Stimulated activated CD8-positive, alpha-beta memory T cell treated with anti-CD3 and anti-CD28 coated beads, Interleukin-2, amount 100 ng/mL, for 1 hour (primary cell): ENCODE results near the gene CACNA1I.

ENCODE experiments used
- DNase-seq, 2 donors: peaks; one replicate each; pipeline ENCODE4 v3.0.0-alpha.2; 2020; ENCODE audit warnings: low read depth in 2 of 2

Gene CACNA1I

DNA sequence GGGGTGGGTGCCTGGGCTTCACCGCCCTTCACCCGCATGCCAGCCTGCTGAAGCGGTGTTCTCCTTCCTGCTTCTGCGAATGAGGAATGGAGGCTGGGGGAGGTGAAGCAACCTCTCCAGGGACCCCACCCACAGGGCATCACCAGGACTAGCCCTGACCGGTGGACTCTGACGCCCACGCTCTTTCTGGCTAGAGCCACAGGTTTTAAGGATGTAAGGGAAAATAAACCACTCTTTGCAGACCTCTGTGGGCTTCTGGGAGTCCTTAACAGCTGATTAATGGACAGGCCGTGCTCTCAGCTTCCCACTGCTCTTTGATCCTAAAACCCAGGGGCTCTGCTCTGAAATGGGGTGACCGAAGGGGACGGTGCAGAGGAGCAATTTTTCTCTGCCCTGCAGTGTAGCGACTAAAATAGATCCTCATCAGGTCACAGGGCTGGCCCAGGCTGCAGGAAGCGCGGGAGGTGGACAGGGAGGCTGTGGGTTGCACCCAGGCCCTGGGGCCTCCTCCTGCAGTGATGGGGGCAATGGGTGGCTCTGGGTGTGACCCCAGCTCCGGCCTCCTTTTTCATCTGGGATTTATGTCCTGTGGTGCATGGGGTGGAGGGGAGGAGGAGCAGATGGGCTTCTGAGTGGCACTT, 127.4 kb downstream of the CACNA1I start:
- no peak for DNase-seq

DNA sequence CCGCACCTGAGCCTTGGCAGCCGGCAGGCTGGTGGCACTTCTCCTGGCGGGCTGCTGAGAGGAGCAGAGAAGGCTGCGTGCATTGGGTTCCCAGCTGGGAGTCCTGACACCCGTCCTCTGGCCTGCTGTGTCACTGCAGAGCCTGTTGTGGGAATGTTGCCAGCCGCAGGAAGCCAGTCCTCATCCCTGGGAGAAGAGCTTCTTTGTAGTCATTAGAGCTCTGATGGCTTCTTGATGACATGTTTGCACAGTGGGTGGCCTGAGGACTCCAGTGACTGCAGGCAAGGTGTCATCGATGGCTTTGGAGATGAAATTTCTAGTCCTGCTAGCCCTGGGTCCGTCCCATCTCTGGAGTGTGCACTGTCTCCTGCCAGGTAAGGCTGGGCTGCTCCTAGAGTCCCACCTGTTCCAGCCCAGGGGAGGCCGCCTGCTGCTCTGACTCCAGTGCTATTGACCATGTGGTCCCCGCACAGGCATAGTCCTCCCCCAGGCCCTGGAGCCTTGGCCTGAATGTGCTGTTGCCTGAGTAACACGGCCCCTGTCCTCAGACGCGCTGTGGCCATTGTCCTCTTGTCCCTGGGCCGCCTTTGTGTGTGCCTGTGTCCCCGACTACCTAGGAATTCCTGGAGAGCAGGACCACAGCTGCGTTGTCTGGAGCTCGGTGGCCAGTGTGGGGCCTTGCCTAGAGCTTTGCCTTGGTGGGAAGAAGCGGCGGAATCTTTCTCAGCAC, 129.2 kb downstream of the CACNA1I start:
- DNase-seq = no peak

DNA sequence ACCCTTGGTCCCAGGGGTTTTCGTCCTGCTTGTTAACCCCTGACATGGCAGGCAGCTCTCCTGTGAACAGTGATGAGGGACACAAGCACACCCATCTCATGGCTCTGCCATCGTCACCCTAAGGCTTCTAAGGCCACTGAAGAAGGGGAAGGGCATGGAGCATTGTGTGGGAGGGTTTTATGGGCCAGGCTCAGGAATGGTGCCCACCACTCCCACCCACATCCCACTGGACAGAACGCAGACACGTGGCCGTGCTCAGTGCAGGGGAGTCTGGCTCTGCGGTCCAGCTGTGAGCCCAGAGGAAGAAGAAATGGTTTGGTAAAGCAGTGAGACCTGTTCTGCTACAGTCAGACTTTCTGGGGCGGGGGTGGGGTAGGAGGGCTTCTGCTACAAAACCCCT, 130.0 kb downstream of the CACNA1I start:
- no peak for DNase-seq

DNA sequence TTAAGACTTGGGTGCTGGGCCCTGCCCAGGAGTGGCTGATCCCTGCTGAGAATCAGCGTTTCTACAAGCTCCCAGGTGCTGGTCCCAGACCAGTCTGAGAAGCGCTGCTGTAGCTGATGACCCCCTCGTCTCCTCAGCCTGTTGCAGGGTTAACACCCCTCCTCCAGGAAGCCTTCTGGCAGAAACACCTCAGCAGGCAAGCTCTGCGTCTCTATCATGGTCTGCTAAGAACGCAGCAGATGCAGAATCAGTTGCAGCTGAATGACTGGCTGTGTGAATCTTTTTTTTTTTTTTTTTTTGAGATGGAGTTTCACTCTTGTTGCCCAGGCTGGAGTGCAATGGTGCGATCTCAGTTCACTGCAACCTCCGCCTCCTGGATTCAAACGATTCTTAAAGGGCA, 132.5 kb downstream of the CACNA1I start:
- no peak for DNase-seq

DNA sequence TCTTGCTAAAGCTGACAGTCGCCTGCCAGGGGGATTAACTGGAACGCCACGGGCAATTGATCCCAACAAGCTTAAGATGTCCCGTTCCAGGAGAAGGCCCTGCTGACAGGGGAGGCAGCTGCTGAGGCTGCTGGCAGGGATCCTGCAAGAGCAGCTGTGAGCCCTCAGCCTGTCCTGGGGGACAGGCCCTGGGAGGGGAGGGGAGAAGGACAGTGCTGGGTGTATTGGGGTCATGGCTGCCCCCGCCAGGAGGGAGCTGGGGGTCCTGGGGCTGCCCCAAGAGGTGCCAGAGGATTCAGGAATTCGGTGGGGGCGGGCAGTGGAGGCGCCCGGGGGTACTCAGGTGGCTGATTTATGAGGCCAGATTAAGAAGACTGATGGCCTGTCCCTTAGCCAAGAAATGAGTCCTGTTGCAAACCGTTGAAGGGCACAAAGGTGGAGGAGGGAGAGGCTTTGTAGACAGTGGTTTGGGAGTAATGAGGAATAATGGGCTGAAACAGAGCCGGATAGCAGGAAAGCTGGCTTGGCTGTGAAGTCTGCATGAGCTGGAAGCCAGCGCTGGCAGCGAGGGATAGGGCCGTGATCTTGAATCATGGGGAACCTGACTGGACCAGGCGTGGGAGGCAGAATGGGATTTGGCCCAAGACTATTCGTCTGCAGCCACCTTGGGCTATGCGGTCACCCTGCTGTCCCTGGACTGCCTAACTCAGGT, 133.5 kb downstream of the CACNA1I start:
- no peak for DNase-seq

DNA sequence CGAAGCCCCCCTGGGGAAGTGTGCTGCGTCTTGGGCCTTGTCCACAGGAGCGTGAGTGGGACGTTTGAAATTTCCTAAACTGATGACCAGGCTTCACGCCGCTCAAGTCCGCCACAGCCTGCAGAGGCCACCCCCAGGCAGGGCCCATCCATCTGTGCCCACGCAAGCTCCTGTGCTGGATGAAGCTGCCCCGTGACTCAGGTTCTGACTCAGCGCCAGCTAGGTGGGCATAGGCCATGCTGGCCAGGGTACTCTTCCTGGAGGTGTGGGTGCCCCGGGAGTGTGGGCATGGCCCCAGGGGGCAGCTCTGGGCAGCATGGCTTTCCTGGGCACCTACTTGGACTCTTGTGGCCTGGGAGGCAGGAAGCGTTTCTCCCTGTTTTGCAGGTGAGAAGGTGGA, 134.8 kb downstream of the CACNA1I start:
- DNase-seq = no peak

DNA sequence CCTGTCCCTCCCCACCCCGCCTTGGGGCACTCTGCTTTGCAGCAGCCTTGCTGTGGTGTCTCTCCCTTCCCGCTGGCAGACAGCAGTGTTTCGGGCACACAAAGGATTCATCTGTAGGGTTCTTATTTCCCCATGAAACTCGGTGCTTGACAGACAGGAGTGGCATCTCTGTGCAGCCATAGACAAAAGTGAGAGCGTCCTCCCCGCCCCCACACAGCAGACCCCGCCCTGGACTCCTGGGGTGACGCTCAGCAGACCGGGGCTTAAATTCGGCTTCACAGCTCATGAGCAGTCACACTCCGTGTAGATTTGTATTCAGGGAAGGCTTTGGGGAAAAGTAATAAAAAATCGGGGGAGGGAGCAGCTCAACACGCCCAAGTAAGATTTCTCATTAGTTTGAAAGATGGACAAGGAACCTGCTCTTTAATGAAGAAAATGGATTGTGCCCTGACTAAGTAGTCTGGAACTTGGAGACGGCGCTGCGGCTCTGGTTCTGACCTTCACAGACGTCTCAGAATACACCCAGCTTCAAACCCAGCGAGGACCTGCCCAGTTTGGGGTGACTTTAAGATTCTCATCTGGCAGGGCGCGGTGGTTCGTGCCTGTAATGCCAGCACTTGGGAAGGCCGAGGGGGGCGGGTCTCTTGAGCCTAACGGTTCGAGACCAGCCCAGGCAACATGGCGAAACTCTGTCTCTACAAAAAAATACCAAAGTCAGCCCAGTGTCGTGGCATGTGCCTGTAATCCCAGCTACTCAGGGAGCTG, 136.0 kb downstream of the CACNA1I start:
- no peak for DNase-seq

DNA sequence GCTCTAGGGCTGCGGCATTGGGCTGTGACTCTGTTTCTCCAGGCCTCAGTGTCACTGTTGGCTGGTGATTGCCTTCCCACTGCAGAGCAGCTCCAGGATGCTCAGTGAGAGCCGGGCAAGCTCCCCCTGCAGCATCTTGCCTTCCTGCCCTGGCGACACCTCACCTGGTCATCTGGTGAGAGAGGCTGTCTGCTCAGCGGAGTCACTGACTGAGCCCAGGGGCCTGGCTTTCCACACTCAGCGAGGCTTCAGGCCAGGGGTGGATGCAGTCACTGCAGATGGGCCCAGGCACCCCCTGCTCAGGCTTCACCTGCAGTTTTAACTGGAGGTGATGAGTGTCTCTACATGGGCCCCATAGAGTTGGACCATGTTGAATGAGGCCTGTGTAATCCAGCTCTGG, 136.8 kb downstream of the CACNA1I start:
- DNase-seq = no peak

DNA sequence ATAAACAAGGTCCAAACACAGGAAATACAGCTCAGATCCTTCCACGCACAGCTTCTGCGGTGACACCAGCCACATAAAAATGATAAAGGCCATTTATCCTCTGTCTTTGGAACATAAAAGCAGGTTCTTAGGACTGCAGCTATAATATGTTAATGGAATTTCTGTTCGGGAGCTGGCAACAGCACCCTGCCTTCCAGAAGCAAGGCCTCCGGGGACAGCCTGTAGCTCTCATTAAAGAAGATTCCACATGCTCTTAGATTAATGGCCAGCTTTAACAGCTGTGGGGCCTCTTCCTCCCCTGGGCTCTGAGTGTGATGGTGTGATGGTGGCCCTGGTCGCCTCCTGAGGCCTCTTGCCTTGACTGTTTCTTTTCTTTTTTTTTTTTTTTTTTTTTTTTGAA, 137.3 kb downstream of the CACNA1I start:
- no peak for DNase-seq

DNA sequence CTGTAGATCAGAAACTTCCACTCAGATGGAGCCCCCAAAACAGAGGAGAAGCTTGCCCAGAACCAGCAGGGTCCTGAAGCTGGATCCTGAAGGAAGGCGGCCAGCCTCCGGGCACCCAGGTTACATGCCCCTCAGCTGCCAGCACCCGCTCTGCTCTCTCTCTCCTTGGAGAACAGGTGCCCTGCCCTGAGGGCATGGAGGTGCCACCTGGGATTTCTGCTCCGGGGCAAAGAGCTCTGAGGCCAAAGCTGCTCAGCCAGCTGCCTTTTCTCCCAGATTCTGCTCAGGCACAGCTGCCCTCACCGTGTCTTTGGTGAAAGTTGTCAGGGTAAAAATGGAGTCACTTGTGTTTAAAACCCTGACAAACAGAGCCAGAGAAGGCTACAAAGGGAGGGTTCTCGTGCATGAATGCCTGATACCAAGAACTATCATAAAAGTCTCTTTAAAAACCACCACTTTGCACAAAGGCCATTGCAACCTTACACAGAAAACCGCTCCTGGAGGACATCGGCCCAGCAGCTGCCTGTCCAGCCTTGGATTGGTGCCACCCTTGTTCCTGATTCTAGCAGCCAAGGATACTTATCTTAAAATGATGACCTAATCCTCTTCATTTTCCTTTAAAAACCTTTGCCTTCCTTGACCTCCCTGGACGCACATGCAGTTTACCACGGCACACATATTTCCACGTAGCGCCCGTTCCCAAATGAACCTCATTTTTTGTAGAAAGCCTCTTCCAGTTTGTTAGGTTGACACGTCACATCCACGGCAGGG, 140.0 kb downstream of the CACNA1I start:
- DNase-seq = no peak

DNA sequence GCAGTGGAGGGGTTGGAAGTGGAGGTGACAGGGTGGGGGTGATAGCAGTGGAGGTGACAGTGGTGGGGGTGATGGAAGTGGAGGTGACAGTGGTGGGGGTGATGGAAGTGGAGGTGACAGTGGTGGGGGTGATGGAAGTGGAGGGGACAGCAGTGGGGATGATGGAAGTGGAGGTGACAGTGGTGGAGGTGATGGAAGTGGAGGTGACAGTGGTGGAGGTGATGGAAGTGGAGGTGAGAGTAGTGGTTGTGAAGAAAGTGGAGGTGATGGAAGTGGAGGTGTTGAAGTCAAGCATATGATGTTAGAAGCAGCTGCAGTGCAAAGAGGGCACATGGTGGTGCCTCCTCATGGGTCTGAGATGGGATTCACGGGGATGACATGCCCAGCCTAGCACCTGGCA, 141.5 kb downstream of the CACNA1I start:
- no peak for DNase-seq

DNA sequence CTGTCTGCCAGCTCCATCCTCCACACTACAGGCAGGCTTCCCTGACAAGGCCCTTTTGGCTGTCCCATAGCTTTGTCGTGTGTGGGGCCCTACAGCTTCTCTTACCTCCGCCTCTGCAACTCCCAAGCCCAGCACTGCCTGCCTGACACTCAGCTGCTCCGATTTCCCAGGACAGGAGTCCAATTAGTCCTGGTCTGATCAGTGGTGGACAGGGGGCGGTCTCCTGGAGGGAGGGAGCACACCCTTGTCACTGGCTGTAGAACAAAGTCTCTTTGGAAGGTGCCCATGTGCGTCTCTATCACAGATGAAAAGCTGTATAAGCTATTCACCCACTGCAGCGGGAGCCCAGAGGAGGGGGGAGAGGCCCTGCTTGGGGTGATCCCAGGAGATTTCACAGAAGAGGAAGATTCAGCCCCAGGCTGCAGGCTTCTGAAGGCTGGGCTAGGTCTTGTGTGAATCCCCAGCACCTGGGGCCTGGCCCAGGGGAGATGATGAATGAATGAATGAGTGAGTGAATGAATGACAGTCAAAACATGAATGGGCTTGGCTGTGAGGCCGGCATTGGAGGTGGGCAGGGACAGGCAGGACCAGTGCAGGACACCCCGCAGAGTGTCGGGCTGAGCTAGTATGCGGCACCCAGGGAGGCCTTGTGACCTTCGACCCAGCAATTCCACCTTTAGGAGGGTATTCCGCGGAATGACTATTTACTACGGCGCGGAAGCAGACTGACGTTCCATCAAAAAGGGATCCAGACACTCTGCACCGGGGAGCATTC, 142.4 kb downstream of the CACNA1I start:
- no peak for DNase-seq

DNA sequence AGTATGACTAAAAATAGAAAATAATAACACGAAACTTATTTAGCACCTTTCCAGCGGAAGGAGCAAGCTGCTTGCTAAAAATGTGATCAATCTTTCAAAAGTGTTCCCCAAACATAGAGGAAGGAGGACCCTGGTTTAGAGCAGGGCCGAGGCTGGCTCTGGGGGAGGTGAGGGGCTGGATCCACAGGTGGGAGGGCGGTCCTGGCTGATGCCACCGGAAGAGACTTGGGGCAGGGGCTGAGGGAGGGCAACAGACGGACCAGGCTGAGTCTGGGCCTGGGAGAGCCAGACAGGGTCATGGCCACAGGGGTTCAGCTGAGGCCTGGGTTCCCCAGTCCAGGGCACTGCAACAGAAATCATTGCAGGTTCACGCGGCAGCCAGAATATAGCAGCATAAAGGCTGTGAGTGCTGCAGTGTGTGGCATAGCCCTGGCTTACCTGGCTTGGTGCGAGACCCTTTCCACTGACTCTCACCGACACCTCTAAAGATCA, 143.3 kb downstream of the CACNA1I start:
- no peak for DNase-seq

DNA sequence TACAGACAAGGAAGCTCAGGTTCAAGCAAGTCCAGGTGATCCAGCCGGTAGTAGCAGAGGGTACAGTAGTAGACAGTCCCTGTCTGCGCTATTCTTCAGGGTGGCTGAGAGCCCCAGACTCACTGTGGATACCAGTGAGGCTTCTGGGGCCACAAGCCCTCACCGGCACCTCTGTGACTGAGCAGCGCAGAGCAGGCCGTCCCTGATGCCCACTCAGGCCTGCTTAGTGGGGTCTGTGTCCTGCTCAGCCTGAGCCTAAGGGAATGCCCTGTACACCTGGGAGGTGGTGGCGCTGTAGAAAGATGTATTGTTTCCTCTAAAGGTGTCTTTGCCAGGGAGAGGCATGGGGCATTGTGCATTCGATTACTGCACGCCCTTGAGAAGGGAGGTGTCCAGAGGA, 143.8 kb downstream of the CACNA1I start:
- no peak for DNase-seq

DNA sequence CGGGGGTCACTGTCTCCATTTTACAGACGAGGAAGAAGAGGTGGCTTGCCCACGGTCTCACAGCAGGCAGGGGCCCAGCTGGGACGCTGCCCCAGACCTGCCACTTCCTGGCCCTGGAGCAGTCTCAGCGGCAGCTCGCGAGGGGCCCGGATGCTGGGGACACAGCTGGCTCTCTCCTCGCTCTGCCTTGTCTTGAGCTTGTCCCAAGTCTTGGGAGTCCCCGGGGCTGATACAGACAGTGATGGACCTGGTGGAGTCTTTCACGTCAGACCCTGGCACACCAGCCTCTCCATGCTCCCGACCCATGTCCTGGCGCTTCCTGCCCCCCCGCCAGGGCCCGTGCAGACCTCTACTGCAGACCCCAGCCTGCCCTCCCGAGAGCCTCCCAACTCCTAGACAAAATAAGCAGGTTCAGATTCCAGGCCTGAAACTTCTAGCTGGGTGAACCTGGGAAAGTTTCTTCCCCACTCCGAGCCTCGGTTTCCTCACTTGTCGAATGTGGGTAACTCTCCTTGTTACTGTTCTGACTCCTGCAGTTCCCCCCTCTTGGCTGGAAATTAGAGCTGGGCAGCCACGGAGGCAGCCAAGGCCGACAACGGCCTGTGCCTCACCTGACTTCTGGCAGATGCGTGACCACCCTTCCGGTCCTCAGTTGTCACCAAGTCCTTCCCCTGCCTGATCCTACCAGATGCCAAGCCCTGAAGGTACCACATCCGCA, 145.4 kb downstream of the CACNA1I start:
- DNase-seq = no peak

DNA sequence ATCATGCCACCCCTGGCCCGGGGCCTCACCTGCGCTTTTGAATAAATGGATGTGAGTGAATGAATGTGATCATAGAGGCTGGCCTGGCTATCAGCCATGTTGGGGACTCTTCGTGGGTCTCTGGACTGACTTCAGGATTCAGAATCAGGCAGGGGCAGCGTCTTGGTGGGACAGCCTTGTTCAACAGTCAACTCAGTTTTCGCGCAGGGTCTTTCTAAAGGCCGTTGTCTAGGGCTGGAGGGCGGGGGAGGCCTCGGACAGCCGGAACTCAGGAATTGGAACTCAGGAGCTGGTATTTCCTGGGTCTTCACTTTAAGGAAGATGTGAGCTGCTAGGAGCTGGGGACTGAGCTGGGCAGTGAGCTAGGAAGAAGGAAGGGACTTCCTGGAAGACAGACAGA, 146.0 kb downstream of the CACNA1I start:
- DNase-seq = no peak

DNA sequence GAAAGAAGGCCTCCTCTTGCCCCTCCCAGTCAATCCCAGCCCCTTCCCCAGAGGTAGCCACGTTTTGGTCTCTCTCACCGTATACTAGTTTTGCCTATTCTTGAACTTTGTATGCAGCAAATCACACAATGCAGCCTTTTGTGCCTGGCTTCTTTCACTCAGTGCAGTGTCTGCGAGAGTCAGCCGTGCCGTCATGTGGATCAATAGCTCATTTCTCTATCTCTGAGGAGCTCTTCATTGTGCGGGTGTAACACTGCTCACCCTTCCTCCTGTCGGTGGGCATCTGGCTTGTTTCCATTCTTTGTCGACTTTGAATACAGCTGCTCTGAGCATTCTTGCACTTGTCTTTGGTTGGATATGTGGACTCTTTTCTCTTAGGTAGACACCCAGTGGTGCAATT, 146.5 kb downstream of the CACNA1I start:
- DNase-seq = no peak

DNA sequence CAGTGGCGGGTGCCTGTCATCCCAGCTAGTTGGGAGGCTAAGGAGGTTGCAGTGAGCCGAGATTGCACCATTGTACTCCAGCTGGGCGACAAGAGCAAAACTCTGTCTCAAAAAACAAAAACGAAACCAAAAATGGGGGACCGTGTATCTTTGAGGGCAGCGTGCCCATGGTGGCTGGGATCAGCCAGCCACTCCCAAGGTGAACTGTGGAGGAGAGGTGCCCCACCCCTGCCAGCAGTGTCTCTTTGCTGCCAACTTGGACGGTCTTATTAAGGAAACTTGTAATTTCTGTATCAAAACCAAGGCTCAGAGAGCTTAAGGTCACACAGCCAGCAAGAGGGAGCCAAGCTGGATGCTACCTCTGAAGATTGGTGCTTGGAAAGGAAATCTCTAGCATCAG, 147.7 kb downstream of the CACNA1I start:
- DNase-seq = no peak

DNA sequence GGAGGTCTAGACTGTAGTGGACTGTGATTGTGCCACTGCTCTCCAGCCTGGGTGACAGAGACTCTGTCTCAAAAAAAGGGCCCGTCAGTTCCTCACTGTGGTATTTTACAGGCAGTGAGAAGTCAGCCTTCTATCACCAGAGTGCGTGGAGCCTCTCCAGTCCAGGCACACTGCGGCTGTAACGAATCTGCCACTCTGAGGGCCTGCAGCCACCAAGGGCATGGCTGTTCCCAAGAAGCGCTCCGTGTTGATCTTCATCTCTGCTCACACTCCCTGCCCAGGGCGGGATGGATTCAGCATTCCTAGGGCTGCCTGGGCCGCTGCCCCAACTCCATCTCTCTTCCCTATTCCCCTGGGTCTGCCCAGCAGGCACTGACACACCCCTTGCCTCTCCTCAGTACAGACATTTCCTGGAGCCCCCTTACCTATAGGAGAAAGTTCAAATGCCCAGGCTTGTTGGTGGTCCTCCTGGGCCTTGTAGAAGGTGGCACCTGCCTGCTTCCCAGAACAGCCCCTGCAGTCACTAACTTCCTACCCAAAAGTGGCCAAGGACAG, 148.4 kb downstream of the CACNA1I start:
- no peak for DNase-seq
